Measurements from ENCODE around the gene ARAP1. TPM values are rescaled to one million over a fixed set of nuclear protein-coding genes. Genes with fewer than 3 reads are reported as not detected.

ARAP1 gene
- total RNA-seq, 1 donor from 2014 or later: 139 TPM

- Mint-ChIP-seq H3K4me3 (no peak overlapping the region), H3K27me3 (no peaks in the 10 kb centered on the region)
Observed at GRCh38 chr11:72702096-72702495, 50.1 kb downstream of the ARAP1 start.

DNA sequence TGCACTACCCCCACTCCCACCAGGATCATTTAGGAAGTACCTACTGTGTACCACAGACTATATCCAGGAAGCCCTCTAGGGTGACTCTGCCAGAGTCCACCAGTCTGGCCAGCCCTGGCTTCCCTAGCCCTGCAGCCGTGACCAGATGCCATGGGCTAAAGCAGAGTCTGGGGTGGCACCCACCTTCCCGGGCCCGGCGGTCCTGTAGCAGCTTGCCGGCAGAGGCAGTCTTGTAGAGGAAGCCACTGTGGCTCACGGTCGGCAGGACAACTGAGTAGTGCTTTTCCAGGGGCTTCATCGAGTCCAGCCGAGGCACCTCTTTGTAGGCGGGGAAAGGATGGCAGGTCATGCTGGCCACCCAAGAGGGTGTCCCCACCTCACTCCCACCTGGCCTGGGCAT is 50.7 kb downstream of the ARAP1 start:
- no peak for ATAC-seq (ENCODE audit: low read depth)
- CTCF ChIA-PET: no interaction called here
- POLR2A ChIA-PET: no interaction called here
- Mint-ChIP-seq H3K36me3 (ENCODE audit: low read depth) (peaks cover 85% of the 10 kb centered on the region), H3K4me3 (no peak overlapping the region), H3K27me3 (no peaks in the 10 kb centered on the region), H3K27ac (no peak overlapping the region), H3K4me1 (peaks cover 2% of the 10 kb centered on the region), H3K9me3 (no peaks in the 10 kb centered on the region)
- TF ChIP-seq, protein P1, sequence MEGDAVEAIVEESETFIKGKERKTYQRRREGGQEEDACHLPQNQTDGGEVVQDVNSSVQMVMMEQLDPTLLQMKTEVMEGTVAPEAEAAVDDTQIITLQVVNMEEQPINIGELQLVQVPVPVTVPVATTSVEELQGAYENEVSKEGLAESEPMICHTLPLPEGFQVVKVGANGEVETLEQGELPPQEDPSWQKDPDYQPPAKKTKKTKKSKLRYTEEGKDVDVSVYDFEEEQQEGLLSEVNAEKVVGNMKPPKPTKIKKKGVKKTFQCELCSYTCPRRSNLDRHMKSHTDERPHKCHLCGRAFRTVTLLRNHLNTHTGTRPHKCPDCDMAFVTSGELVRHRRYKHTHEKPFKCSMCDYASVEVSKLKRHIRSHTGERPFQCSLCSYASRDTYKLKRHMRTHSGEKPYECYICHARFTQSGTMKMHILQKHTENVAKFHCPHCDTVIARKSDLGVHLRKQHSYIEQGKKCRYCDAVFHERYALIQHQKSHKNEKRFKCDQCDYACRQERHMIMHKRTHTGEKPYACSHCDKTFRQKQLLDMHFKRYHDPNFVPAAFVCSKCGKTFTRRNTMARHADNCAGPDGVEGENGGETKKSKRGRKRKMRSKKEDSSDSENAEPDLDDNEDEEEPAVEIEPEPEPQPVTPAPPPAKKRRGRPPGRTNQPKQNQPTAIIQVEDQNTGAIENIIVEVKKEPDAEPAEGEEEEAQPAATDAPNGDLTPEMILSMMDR (IDR thresholded peaks at IDR 0.05): no peak
- intact Hi-C loops (cut with micrococcal nuclease): no loop called here
- no peak for DNase-seq

More at GRCh38 chr11:72702096-72702495, 50.1 kb downstream of the ARAP1 start:
- ATAC-seq (ENCODE audit: low read depth) (no peak), DNase-seq (no peak)
- Mint-ChIP-seq H3K4me1 (peaks cover 2% of the 10 kb centered on the region), H3K36me3 (ENCODE audit: low read depth) (peaks cover 86% of the 10 kb centered on the region), H3K27ac (no peak overlapping the region), H3K9me3 (no peaks in the 10 kb centered on the region)
- intact Hi-C loops (cut with micrococcal nuclease): no loop called here
- POLR2A ChIA-PET: interaction anchor here (0.6 kb wide), 1 partner anchor 16 kb away, joined by 3 read pairs; no protein-coding TSS in a partner anchor
- CTCF ChIA-PET: no interaction called here
- TF ChIP-seq, protein P1 (IDR thresholded peaks at IDR 0.05): no peak

- Mint-ChIP-seq H3K36me3 (ENCODE audit: low read depth) (peaks cover 85% of the 10 kb centered on the region), H3K9me3 (no peaks in the 10 kb centered on the region), H3K4me3 (no peak overlapping the region), H3K27me3 (no peaks in the 10 kb centered on the region), H3K27ac (no peak overlapping the region), H3K4me1 (no peaks in the 10 kb centered on the region)
- ATAC-seq (ENCODE audit: low read depth): no peak
- TF ChIP-seq, protein P1 (IDR thresholded peaks at IDR 0.05): no peak
- POLR2A ChIA-PET: no interaction called here
- DNase-seq: no peak
- CTCF ChIA-PET: no interaction called here
- intact Hi-C loops (cut with micrococcal nuclease): no loop called here
Observed at GRCh38 chr11:72700146-72700545, 52.1 kb downstream of the ARAP1 start.

- Mint-ChIP-seq H3K27ac (no peak overlapping the region), H3K27me3 (no peaks in the 10 kb centered on the region), H3K4me1 (no peaks in the 10 kb centered on the region), H3K9me3 (no peaks in the 10 kb centered on the region), H3K4me3 (no peak overlapping the region), H3K36me3 (ENCODE audit: low read depth) (peaks cover 91% of the 10 kb centered on the region)
- TF ChIP-seq, protein P1 (IDR thresholded peaks at IDR 0.05): no peak
- POLR2A ChIA-PET: no interaction called here
- DNase-seq (no peak), ATAC-seq (ENCODE audit: low read depth) (no peak)
- CTCF ChIA-PET: no interaction called here
- intact Hi-C loops (cut with micrococcal nuclease): no loop called here
Observed at GRCh38 chr11:72697814-72698213, 54.4 kb downstream of the ARAP1 start.

GRCh38 chr11:72696866-72697700 is 55.1 kb downstream of the ARAP1 start:
- CTCF ChIA-PET: no interaction called here
- no peak overlapping the region for H3K4me3 Mint-ChIP-seq

More at GRCh38 chr11:72696866-72697700, 55.1 kb downstream of the ARAP1 start:
- POLR2A ChIA-PET: no interaction called here
- H3K27ac Mint-ChIP-seq: no peak overlapping the region
- ATAC-seq (ENCODE audit: low read depth): no peak
- peaks cover 92% of the 10 kb centered on the region for H3K36me3 Mint-ChIP-seq (ENCODE audit: low read depth)
- no peaks in the 10 kb centered on the region for H3K27me3 Mint-ChIP-seq
- no peaks in the 10 kb centered on the region for H3K9me3 Mint-ChIP-seq
- intact Hi-C loops (cut with micrococcal nuclease): no loop called here
- TF ChIP-seq, protein P1 (IDR thresholded peaks at IDR 0.05): no peak
- H3K4me1 Mint-ChIP-seq: no peaks in the 10 kb centered on the region
- no peak for DNase-seq
